ENCODE results near the gene SLC27A6. TPM values are rescaled to one million over a fixed set of nuclear protein-coding genes. Genes with fewer than 3 reads are reported as not detected.
A peak's percentile ranks its signal among the peaks of the same experiment; 100 is the strongest.

The SLC27A6 gene
- total and polyA plus RNA-seq, 2 donors (not counting 1 experiment from before 2014, with no cell fraction given) = 0.08 to 0.17 TPM

DNA sequence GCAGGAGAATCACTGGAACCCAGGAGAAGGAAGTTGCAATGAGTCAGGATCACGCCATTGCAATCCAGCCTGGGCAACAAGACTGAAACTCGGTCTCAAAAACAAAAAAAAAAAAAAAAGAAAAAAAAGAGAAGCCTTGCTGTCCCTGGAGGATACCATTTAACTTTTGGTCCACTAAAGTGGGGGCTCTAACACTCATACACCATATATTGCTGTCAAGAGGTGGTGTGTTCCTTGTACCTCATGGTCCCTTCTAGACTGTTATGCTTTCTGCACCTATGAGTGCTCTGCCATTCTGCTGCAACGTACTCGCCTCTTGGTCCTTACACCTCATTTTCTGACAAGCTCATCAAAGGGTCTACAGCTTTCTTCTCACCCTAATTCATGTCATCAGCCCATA, 77.0 kb downstream of the SLC27A6 start:
- Histone ChIP-seq H3K4me1 (ENCODE audit: control insufficient read depth, extremely low read depth, insufficient read depth, low read length) (no peaks in the 10 kb centered on the region), H3K9ac (ENCODE audit: insufficient read depth, low read length) (no peak overlapping the region), H4K20me1 (ENCODE audit: control insufficient read depth, extremely low read depth, insufficient read depth, low read length) (no peaks in the 10 kb centered on the region), H3K36me3 (ENCODE audit: control insufficient read depth, insufficient read depth, low read length) (no peaks in the 10 kb centered on the region), H3K4me3 (replicated peaks in 1 of 4; ENCODE audit: control extremely low read depth in 1 of 4, insufficient read depth in 1 of 4, low read depth in 3 of 4, low read length in 4 of 4) (no peak overlapping the region), H3K4me2 (ENCODE audit: extremely low read depth, insufficient read depth, low read length) (no peak overlapping the region), H3K79me2 (ENCODE audit: control insufficient read depth, insufficient read depth, low read length) (no peaks in the 10 kb centered on the region), H3K27me3 (ENCODE audit: control insufficient read depth, insufficient read depth, low read length) (no peaks in the 10 kb centered on the region), H2AFZ (ENCODE audit: low read length) (no peak overlapping the region), H3K9me3 (ENCODE audit: control insufficient read depth, insufficient read depth, low read depth, low read length) (no peaks in the 10 kb centered on the region), H3K27ac (ENCODE audit: insufficient read depth, low read length) (no peak overlapping the region)
- no peak for TF ChIP-seq EZH2 (IDR thresholded peaks at IDR 0.05; ENCODE audit: low read length, missing control alignments)
- TF ChIP-seq, protein P1, sequence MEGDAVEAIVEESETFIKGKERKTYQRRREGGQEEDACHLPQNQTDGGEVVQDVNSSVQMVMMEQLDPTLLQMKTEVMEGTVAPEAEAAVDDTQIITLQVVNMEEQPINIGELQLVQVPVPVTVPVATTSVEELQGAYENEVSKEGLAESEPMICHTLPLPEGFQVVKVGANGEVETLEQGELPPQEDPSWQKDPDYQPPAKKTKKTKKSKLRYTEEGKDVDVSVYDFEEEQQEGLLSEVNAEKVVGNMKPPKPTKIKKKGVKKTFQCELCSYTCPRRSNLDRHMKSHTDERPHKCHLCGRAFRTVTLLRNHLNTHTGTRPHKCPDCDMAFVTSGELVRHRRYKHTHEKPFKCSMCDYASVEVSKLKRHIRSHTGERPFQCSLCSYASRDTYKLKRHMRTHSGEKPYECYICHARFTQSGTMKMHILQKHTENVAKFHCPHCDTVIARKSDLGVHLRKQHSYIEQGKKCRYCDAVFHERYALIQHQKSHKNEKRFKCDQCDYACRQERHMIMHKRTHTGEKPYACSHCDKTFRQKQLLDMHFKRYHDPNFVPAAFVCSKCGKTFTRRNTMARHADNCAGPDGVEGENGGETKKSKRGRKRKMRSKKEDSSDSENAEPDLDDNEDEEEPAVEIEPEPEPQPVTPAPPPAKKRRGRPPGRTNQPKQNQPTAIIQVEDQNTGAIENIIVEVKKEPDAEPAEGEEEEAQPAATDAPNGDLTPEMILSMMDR (conservative IDR thresholded peaks at IDR 0.05 in 1 of 2, IDR thresholded peaks at IDR 0.05 in 1 of 2; ENCODE audit: low read depth in 1 of 2, low read length in 2 of 2) = no peak
- DNase-seq (ENCODE audit: low read depth in 2 of 2) = no peak

DNA sequence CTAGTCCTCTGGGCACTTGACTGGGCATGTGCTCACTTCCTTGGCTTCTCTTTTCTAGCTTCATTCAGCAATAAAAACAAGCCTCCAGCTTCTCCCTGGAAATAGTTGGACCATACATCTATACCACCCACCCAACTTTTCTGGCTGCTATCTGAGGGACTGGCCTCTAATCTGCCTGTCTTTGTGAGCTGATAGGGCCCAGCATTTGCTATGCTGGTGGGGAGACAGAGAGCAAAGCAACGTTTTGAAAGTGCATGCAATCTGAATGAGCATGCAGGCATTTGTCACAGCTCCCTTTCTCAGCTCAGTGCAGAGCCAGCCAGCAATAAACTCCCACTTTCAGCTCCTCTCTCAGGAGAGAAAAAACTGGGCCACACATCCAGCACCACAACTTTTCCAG, 78.6 kb downstream of the SLC27A6 start:
- H4K20me1 ChIP-seq (ENCODE audit: control insufficient read depth, extremely low read depth, insufficient read depth, low read length) = no peaks in the 10 kb centered on the region
- H3K79me2 ChIP-seq (ENCODE audit: control insufficient read depth, insufficient read depth, low read length) = no peaks in the 10 kb centered on the region
- no peak overlapping the region for H3K27ac ChIP-seq (ENCODE audit: insufficient read depth, low read length)
- no peak overlapping the region for H3K4me2 ChIP-seq (ENCODE audit: extremely low read depth, insufficient read depth, low read length)
- H3K9me3 ChIP-seq (ENCODE audit: control insufficient read depth, insufficient read depth, low read depth, low read length) = no peaks in the 10 kb centered on the region
- H2AFZ ChIP-seq (ENCODE audit: low read length) = no peak overlapping the region
- no peaks in the 10 kb centered on the region for H3K27me3 ChIP-seq (ENCODE audit: control insufficient read depth, insufficient read depth, low read length)
- H3K36me3 ChIP-seq (ENCODE audit: control insufficient read depth, insufficient read depth, low read length) = no peaks in the 10 kb centered on the region
- H3K4me1 ChIP-seq (ENCODE audit: control insufficient read depth, extremely low read depth, insufficient read depth, low read length) = no peaks in the 10 kb centered on the region
- TF ChIP-seq EZH2 (IDR thresholded peaks at IDR 0.05; ENCODE audit: low read length, missing control alignments) = no peak
- TF ChIP-seq, protein P1 (conservative IDR thresholded peaks at IDR 0.05 in 1 of 2, IDR thresholded peaks at IDR 0.05 in 1 of 2; ENCODE audit: low read depth in 1 of 2, low read length in 2 of 2) = no peak
- H3K9ac ChIP-seq (ENCODE audit: insufficient read depth, low read length) = no peak overlapping the region
- H3K4me3 ChIP-seq (replicated peaks in 1 of 4; ENCODE audit: control extremely low read depth in 1 of 4, insufficient read depth in 1 of 4, low read depth in 3 of 4, low read length in 4 of 4) = no peak overlapping the region
- DNase-seq (ENCODE audit: low read depth in 2 of 2) = no peak

GRCh38 chr5:129046151-129046550, 80.9 kb downstream of the SLC27A6 start:
- Histone ChIP-seq H2AFZ (ENCODE audit: low read length) (no peak overlapping the region), H4K20me1 (ENCODE audit: control insufficient read depth, extremely low read depth, insufficient read depth, low read length) (no peaks in the 10 kb centered on the region), H3K9me3 (ENCODE audit: control insufficient read depth, insufficient read depth, low read depth, low read length) (no peaks in the 10 kb centered on the region), H3K36me3 (ENCODE audit: control insufficient read depth, insufficient read depth, low read length) (no peaks in the 10 kb centered on the region), H3K27ac (ENCODE audit: insufficient read depth, low read length) (no peak overlapping the region), H3K79me2 (ENCODE audit: control insufficient read depth, insufficient read depth, low read length) (no peaks in the 10 kb centered on the region), H3K4me3 (replicated peaks in 1 of 4; ENCODE audit: control extremely low read depth in 1 of 4, insufficient read depth in 1 of 4, low read depth in 3 of 4, low read length in 4 of 4) (no peak overlapping the region), H3K9ac (ENCODE audit: insufficient read depth, low read length) (no peak overlapping the region), H3K4me1 (ENCODE audit: control insufficient read depth, extremely low read depth, insufficient read depth, low read length) (no peaks in the 10 kb centered on the region), H3K4me2 (ENCODE audit: extremely low read depth, insufficient read depth, low read length) (no peak overlapping the region), H3K27me3 (ENCODE audit: control insufficient read depth, insufficient read depth, low read length) (no peaks in the 10 kb centered on the region)
- DNase-seq (ENCODE audit: low read depth in 2 of 2) = peak in 1 of 2 donors; percentile 8
- TF ChIP-seq EZH2 (IDR thresholded peaks at IDR 0.05; ENCODE audit: low read length, missing control alignments) = no peak
- TF ChIP-seq, protein P1 (conservative IDR thresholded peaks at IDR 0.05 in 1 of 2, IDR thresholded peaks at IDR 0.05 in 1 of 2; ENCODE audit: low read depth in 1 of 2, low read length in 2 of 2) = no peak

All from fibroblast of lung (primary cell).